Dermis microvascular lymphatic vessel endothelial cell (primary cell): Measurements from ENCODE around the gene ARHGEF28. TPM values are rescaled to one million over a fixed set of nuclear protein-coding genes. Genes with fewer than 3 reads are reported as not detected.
A peak's percentile ranks its signal among the peaks of the same experiment; 100 is the strongest.

Experiments used
- DNase-seq, 2 donors: peaks; one replicate each; pipeline versions ENCODE4 v3.0.0 to v3.0.0-alpha.2; 2010; ENCODE audit warnings: low read depth in 2 of 2
- total RNA-seq: library from RNA; depleted of rRNA; stranded (reverse); fragments of >200 nt; gene quantifications from 2 replicates; pipeline ENCODE4 v1.2.1, GENCODE V29; 2014

Gene ARHGEF28
- total RNA-seq, 1 donor from 2014 or later = 50.7 TPM

DNA sequence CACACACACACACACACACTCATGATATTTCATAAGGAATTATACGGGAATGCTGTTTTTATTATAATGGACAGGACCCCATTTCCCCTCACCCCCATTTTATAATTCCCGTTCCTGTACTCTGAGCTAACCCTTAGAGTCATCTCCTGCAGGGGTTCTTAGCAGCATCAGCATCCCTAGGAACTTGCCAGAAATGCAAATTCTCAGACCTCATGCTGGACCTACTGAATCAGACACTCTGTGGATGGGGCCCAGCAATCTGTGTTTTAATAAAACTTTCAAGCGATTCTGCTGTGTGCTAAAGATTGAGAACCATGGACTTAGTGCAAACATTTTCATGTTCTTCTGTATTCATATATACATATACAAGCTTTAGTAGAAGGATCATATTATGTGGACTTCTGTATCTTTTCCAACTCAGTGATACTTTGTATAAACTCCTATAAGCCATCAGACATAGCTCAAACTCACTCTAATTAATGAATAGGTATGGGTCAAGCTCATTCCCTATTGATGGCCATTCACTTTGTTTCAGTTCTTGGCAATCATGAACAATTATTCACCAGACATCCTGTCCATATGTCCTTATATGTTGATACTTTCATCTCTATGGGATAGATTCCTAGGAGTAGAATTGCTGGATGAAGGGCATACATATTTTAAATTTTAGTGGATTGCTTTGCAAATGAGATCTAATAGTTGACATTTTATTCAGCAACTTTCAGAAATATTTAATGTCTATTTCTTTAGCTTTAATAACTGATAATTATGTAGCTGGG is 65.5 kb downstream of the ARHGEF28 start:
- DNase-seq = no peak

DNA sequence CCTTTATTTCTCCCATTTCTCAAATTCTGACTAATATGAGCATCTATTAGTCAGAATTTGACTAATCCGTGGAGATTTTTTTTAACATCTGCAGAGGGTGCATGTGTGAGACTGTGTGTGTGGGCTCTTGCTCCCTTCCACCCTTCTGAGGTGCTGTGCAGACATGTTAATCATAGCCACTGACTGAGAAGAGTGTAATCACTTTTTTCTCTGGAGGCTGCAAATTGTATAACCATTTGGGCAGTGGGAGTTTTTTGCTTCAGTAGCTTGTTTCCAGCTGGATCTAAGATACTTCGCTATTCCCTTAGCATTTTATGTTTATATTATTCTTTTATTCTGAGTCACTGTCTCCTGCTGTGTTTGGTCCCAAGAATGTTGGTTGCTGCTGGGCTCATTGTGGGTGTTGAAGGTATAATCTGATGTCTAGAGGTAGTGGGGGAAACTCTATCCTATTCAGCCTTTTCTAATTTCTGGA is 66.2 kb downstream of the ARHGEF28 start:
- peak in 1 of 2 donors; percentile 28 for DNase-seq

DNA sequence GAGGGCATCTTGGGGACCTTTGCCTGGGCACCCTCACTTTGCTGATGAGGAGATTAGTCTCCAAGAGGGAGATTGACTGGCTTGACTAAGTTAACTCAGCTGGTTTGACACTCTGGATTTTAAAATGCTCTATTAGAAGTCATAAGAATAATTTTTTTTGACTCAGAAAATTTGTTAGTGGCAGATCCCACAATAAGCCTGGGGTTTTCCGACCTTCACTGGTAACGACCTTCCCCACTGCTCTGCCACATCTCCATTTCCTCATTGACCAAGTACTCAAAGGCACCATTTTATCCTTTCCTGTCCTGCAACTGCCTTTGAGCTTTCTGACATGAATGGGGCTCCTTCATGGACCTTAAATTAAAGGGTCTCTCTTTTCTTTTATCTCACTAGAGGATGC is 67.0 kb downstream of the ARHGEF28 start:
- no peak for DNase-seq

GRCh38 chr5:73693573-73694061 is 67.6 kb downstream of the ARHGEF28 start:
- peak in 1 of 2 donors; percentile 59 for DNase-seq

DNA sequence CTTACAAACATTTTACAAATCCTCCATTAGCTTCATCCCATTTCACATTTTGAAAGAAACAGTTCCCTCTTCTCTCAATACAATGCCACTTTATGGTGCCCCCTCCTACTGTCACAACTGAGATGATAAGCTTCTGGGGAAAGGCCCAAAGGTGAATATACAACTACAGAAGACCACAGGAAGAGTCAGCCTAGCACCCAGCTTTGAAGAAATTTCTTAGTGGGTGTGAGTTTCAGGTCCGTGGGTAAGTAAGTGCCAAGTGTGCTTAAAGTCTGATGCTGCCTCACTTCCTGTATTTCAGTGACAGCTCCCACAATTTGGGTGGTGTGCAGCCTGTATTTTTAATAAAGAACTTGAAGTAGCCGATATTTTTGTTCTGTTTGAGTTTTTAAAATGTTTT is 68.1 kb downstream of the ARHGEF28 start:
- no peak for DNase-seq

DNA sequence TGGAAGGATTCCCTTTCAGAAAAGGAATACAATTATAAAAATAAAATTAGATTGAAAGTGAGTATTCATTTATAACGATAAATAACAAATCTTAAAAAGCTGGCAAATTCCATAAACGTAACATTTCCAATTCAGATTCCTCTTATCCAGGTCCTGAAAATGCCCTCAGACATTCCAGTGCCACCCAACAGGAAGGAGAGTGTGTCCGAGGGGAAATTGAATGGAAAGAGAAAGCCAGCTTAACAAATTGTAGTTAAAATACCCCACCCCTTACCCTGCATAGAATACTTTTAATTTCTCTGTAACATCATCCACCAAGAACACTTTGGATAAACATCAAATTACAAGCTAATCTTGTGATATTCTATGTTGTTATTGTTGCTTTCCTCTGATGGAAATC is 72.0 kb downstream of the ARHGEF28 start:
- DNase-seq = peak; percentile 45 to 62

- DNase-seq = peak in 1 of 2 donors; percentile 29
Observed at GRCh38 chr5:73701566-73701965, 75.6 kb downstream of the ARHGEF28 start.

DNA sequence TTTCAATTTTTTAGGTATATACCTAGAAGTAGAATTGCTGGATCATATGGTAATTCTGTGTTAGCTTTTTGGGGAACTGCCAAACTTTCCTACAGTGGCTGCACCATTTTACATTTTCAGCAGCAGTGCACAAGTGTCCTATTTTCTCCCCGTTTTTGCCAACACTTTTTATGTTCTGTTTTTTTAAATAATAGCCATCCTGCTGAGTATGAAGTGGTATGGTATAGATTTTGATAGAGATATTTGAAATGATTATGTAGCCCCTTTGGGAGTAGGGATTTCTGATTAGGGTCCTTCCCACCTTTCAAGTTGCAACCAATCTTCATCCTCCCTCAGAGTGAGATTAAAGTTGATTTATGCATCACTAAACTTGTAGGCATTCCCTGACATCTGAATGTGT is 76.5 kb downstream of the ARHGEF28 start:
- no peak for DNase-seq

DNA sequence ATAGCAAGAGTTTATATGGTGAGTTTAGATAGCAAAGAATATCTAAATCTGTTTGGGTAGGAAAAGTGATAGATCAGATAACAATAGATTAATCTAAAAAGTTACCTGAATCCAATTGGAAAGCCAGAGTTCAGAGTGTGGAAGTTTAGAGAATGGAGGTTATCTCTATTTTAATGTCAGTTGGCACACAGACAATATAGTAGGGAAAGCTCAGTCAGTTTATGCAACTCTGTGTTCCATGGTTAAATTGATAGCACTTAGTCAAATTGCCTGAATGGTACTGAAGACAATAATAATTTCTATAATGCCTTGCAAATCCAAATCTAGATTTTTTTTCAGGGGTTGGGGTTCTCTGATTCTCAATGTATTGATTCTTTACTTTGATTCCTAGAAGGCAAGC is 77.0 kb downstream of the ARHGEF28 start:
- no peak for DNase-seq

- no peak for DNase-seq
Observed at GRCh38 chr5:73705364-73705763, 79.4 kb downstream of the ARHGEF28 start.

GRCh38 chr5:73706963-73707362 is 81.0 kb downstream of the ARHGEF28 start:
- no peak for DNase-seq

GRCh38 chr5:73709536-73710129 is 83.6 kb downstream of the ARHGEF28 start:
- DNase-seq = peak in 1 of 2 donors; percentile 68

DNA sequence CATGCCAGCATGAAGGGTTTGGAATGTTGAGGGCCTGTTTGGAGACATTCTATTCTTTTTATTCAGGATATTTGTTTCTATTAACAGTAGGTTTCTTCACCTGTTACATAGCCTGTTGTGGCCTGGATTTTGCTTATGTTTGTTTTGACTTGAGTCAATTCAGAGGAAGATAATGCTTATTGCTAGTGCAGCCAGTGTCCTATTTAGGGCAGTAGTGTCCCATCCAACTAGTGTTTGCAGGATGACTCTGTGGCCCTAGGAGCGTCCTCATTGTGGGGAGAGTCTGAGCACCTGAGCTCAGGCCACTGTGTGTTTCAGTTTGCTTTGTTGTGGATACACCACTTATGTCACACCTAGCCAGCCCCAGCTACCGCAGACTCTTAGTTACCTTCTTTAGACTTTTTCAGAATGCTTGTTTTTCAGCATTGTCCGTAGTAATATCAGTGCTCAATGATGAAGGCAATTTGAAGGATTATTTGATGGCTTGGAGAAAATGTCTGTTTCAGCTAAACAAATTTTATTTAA is 90.3 kb downstream of the ARHGEF28 start:
- no peak for DNase-seq

- no peak for DNase-seq
Observed at GRCh38 chr5:73718762-73719161, 92.8 kb downstream of the ARHGEF28 start.

DNA sequence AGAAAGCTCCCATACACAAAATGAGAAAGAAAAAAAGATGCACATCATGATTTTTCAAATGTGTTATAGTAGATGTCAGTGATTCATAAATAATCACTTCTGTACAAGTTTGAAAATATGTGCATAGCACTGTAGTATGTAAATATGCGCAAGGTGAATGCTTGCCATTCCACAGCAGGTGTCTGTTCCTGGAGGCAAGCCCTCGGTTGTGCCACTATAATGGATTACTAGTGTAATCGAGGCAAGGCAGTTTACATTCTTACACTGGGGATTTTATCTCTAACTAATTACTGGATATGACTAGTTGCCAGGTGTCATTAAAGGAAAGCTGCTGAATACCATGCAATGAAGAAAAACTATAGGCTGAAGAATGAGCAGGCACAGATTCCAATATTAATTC is 93.6 kb downstream of the ARHGEF28 start:
- DNase-seq = no peak

DNA sequence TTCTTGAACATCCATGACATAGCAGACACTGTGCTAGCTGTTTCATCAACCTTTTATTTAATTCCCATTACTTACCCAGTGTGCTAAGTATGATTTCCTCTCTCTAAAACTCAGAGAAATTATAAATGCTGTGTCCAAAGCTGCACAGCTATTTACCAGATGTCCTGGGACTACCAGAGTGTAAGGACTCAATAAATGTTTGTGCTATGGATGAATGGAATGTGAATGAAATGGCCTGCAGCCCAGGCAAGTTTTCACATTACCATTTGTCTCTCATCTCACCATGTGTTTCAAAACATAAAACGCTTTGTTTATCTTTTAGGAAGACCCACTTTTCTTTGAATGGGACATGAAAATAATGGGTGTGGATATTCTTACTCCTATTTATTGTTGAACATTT is 96.2 kb downstream of the ARHGEF28 start:
- DNase-seq = no peak

DNA sequence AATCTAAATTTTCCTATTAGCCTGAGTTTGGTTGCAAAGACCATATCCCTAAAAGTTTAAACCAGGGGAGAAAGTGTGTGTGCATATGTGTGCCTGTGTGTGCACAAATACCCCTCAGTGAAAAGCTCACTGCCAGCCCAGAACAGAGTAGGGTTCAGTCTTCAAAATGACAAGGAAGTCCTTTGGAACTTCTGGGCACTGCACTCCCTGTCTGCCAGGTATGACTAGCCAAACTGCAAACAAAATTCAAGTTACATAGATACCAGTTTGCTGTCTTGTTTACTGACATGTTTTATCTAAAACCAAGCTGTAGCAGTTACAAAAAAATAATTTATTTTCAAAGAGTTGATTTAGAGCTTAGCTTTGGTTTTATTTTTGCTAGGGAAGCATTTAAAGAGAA is 100.1 kb downstream of the ARHGEF28 start:
- DNase-seq = no peak

DNA sequence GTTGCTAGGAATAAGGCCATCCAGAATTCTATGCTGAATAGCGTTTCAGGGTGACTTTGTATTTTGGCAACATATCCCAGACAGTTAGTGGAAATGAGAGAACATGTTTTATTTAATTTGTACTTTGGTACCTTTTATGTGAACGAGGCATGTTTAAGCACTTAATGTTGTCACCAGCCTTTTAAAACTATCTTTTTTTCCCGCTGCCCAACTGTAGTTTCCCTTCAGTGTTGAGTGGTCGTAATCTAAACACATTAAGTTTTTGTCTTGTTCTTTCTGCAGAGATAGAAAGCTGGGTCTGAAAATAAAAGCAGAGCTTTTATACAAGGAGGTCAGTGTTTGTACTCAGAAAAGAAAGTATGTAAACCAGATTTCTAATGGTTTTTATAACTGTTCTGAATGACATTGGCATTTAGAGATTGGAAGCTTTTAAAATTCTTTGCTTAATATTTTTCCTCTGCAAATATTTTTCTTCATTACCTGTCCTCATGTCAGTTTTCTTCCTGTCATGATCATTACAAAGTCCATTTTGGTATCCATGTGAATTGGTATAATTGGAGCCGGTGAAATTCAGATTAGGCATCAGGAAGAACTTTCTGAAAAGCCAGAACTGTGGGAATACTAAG is 100.7 kb downstream of the ARHGEF28 start:
- DNase-seq = no peak

DNA sequence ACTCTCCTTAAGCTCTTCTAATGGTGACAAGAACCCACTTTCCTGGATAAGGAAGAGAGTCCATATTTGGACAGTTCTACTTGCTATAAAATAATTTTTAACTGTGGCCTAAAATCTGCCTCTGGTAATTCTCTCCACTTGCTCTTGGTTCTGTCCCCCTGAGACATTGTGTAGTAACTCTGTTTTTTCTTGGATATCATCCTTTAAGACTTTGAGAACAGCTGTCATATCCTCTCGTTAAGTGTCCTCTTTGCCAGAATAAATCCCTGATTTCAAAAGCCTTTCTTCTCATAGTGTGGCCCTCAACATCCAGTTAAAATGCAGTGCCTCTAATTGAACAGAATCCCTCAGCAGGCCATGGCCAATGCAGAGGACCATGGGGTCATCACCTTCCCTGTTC is 101.5 kb downstream of the ARHGEF28 start:
- DNase-seq = no peak

- DNase-seq = no peak
Observed at GRCh38 chr5:73728493-73729273, 102.7 kb downstream of the ARHGEF28 start.

- no peak for DNase-seq
Observed at GRCh38 chr5:73729329-73729728, 103.3 kb downstream of the ARHGEF28 start.
